ENCODE data around the gene TMEM161A.

GRCh38 chr19:19169236-19170052 is 31.2 kb upstream of the TMEM161A start:
- TF ChIP-seq, protein P1, sequence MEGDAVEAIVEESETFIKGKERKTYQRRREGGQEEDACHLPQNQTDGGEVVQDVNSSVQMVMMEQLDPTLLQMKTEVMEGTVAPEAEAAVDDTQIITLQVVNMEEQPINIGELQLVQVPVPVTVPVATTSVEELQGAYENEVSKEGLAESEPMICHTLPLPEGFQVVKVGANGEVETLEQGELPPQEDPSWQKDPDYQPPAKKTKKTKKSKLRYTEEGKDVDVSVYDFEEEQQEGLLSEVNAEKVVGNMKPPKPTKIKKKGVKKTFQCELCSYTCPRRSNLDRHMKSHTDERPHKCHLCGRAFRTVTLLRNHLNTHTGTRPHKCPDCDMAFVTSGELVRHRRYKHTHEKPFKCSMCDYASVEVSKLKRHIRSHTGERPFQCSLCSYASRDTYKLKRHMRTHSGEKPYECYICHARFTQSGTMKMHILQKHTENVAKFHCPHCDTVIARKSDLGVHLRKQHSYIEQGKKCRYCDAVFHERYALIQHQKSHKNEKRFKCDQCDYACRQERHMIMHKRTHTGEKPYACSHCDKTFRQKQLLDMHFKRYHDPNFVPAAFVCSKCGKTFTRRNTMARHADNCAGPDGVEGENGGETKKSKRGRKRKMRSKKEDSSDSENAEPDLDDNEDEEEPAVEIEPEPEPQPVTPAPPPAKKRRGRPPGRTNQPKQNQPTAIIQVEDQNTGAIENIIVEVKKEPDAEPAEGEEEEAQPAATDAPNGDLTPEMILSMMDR (IDR thresholded peaks at IDR 0.05): no peak
- TF ChIP-seq POLR2A (IDR thresholded peaks at IDR 0.05): no peak
